ENCODE results near the gene MCOLN3.

DNA sequence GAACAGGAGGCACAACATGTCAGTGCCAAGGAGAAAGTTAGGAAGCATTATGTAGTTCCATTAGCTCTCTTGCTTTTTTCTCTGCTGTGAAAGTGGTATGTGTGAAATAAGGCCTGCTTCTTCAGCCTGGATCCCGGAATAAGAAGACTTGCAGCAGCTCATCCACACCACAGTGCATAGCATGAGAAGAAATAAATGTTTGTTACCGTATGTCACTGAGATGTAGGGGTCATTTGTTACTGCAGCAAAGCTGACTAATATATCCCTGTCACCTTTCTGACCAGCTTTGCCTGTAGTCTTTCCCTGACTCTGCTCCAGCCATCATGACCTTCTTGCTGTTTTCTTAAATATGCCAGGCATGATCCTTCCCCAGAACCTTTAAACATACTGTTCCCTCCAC is 20.5 kb upstream of the MCOLN3 start:
- no peak for TF ChIP-seq CTCF (conservative IDR thresholded peaks at IDR 0.05; ENCODE audit: low read depth, low read length)
- TF ChIP-seq MXI1 (IDR thresholded peaks at IDR 0.05; ENCODE audit: borderline replicate concordance, low read depth, low read length): no peak
- TF ChIP-seq, protein P1, sequence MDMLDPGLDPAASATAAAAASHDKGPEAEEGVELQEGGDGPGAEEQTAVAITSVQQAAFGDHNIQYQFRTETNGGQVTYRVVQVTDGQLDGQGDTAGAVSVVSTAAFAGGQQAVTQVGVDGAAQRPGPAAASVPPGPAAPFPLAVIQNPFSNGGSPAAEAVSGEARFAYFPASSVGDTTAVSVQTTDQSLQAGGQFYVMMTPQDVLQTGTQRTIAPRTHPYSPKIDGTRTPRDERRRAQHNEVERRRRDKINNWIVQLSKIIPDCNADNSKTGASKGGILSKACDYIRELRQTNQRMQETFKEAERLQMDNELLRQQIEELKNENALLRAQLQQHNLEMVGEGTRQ (IDR thresholded peaks at IDR 0.05; ENCODE audit: low read depth, low read length): no peak
- TF ChIP-seq RFX5 (IDR thresholded peaks at IDR 0.05; ENCODE audit: low read depth, low read length): no peak
- no peak for TF ChIP-seq RAD21 (IDR thresholded peaks at IDR 0.05; ENCODE audit: low read length)
- no peak for TF ChIP-seq FOS (IDR thresholded peaks at IDR 0.05; ENCODE audit: low read depth, low read length)
- no peak for TF ChIP-seq SMC3 (IDR thresholded peaks at IDR 0.05; ENCODE audit: low read depth, low read length)
- TF ChIP-seq MAZ (IDR thresholded peaks at IDR 0.05; ENCODE audit: borderline replicate concordance, low read depth, low read length): no peak
- TF ChIP-seq POLR2A (IDR thresholded peaks at IDR 0.05; ENCODE audit: low read depth, low read length): no peak
- TF ChIP-seq MAFK (IDR thresholded peaks at IDR 0.05; ENCODE audit: low read depth, low read length): no peak

Measured in IMR-90 (cell line).